COLO668 (cell line): ENCODE results near the gene HLA-DOB.
"Not testable (repeated sequence)": the region's sequence is repeated elsewhere in the genome, so short reads cannot be mapped to it uniquely, and the experiment has no call there.

Experiments
- DNase-seq: peaks from one replicate; lab custom pipeline; 2025; ENCODE audit not compliant: unreplicated experiment; lab: John Stamatoyannopoulos, UW

HLA-DOB gene

DNA sequence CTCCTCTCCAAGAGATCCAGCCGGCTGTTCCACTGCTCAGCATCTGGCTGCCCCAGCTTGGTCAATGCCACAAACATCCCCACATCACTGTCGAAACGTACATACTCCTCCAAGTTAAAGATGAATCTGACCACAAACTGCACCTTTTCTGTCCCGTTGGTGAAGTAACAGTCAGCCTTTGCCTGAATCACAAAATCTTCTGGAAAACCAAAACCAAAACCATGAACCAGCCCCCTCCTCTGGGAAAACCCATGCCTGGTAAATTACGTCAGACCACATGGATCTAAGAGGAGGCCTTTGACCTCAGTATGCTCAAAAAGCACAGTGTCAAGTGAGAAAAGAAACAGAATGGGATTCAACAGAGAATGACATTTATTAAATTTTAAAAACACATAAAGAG is 1.7 kb downstream of the HLA-DOB start:
- DNase-seq: no peak

DNA sequence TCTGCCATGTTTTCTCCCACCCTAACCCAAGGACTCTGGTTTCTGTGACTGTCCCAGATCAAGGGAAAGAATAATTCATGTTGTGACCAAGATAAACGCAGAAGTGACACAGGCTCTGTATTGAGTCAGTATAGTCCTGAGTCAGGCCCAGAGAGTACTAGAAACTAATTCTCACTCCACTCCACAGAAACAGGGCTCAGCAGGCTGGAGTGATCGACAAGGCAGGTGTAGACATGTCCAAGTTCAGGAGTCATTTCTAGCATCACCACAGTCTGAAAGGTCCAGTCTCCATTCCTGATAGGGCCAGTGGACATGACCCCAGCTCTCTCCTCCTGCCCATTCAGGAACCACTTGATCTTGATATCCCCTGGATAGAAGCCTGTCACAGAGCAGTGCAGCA is 2.7 kb downstream of the HLA-DOB start:
- DNase-seq: no peak

DNA sequence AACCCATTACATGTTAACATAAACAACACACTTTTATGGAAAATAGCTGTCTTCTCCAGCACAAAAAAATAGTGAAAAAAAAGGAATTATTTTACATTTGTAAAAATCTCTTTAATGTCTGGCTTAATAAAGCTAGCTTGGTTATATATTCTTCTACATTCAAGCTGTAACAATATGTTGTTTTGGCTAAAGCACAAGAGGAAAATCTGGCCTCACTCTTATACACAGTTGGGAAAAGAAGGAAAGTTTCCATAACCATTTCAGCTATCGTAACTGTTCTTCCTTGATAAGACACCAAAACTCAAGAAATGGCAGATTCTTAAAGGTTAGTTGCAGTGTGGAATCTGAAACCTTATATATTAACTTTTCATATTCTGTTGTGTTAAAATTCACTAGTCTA is 7.6 kb downstream of the HLA-DOB start:
- DNase-seq: no peak

DNA sequence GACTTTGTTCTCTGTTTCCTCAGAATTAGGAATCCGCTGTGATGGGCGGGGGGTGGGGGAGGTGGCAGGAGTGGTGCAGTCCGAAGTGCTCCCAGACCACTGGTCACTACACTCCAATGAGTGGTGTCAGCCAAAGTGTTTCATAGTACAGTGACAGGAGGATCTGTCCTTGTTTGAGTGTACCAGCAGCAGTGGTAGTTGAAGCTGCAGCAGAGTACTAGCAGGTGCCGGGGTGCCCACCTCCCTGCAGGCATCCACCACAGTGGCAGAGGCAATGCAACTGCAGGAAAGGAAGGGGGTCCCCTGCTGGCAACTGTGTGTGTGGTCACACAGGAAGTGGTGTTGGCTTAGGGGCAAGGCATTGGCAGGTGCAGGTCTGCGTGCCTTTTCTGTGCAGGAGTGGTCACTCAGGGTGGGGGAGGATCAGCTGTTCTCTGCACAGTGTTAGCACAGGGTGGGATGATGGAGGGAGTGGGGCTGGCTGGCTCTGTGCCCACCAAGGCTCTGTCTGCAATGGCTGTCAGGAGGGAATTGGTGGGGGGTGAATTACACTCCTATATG is 9.7 kb downstream of the HLA-DOB start:
- no peak for DNase-seq

DNA sequence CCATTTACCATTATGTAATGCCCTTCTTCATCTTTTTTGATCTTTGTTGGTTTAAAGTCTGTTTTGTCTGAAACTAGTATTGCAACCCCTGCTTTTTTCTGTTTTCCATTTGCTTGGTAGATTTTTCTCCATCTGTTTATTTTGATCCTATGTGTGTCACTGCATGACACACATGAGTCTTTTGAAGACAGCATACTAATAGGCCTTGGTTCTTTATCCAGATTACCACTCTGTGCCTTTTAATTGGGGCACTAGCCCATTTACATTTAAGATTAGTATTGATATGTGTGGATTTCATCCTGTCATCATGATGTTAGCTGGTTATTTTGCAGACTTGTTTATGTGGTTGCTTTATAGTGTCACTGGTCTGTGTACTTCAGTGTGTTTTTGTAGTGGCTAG is 11.4 kb downstream of the HLA-DOB start:
- DNase-seq: not testable (repeated sequence)

DNA sequence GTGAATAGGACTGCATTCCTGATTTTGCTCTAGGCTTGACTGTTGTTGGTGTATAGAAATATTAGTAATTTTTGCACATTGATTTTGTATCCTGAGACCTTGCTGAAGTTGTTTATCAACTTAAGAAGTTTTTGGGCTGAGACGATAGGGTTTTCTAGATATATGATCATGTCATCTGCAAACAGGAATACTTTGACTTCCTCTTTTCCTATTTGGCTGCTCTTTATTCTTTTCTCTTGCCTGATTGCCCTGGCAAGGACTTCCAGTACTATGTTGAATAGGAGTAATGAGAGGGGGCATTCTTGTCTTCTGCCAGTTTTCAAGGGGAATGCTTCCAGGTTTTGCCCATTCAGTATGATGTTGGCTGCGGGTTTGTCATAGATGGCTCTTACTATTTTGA is 13.4 kb downstream of the HLA-DOB start:
- DNase-seq: no peak

DNA sequence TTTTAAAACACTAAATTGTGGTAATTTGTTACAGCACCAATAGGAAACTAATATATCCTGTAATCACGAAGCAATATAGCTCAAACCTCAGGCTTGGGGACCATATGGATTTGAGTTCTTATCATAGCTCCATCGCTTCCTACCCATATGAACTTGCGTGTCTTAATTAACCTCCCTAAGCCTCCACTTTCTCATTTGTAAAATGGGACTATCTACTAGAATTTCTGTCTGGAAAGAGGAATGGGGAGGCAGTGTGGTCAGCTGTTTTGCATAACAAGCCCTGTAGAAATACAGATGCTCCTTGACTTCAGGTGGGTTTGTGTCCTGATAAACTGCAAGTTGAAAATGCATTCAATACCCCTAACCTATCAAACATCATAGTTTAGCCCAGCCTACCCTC is 17.1 kb downstream of the HLA-DOB start:
- no peak for DNase-seq

DNA sequence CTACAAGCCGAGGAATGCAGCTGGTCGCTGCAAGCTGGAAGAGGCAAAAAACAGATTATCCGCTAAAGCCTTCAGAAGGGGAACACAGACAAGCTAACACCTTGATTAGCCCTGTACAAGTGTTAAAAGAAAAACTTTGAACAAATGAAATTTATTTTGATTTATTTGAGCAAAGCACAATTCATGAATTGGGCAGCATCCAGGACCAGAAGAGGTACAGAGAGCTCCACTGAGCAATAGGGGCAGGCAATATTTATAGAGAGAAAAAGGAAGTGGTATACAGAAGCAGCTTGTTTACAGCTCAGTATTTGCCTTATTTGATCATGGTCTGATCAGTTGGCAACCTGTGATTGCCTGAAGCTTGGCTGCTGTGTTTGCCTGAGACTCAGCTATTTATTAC is 17.6 kb downstream of the HLA-DOB start:
- no peak for DNase-seq

DNA sequence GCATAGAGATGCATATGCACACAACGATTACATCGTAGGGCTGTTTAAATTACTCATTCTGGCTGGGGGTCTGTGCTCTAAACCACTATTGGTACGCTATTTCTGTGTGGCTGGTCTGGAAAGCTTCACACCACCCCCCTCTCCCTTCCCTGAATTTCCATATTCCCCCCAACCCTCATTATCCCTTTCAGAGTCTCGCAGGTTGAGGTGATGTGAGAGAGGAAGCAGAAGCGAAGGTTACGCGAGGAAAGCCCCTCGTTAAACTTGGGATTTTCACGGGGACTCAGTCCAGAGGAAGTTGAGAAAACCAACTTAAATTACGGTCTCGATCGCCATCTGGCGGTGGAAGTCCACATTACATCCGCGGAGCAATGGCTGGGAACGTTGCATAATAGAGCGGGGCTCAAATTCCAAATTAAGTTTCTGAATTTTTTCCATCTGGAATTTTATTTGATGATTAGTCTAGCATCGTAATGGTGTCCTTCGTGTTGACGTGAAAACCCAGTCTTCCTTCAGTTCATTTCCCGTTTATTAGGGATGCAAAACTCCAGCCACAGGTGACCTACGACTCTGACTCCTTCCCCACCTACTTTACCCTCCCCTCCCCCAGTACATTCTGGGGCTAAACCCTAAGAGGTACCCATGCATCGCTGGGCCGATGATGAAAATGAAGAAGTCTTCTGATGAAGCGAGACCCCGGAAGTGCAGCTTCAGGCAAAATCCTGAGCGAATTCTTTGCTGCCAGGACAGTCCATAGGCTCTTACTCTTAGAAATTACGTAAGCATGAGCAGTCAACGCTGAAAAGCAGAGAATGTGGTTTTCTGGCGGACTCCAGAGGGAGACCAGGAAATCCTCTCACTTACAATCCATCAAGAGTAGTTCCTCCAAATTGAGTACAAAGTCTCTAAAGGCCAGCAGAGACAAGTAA is 19.7 kb downstream of the HLA-DOB start:
- peak; percentile 35 for DNase-seq

DNA sequence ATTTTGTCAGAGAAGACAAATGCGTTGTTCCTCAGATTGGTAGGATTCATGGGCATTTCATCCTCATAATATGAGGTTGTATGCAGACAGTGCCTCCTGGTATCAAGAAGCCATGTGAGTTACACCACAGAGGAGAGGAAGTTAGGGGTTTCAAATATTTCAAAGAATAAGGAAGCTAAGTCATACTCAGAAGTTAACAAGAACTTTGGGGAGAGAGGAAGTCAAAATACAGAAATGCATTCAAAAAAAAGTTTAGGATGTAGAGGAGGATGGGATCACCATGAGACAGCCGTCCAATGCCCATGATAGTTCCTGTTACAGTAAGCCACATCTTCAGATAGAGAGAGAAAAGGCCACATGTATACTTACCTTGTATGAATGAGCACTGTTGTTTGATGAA is 22.3 kb downstream of the HLA-DOB start:
- DNase-seq: no peak

DNA sequence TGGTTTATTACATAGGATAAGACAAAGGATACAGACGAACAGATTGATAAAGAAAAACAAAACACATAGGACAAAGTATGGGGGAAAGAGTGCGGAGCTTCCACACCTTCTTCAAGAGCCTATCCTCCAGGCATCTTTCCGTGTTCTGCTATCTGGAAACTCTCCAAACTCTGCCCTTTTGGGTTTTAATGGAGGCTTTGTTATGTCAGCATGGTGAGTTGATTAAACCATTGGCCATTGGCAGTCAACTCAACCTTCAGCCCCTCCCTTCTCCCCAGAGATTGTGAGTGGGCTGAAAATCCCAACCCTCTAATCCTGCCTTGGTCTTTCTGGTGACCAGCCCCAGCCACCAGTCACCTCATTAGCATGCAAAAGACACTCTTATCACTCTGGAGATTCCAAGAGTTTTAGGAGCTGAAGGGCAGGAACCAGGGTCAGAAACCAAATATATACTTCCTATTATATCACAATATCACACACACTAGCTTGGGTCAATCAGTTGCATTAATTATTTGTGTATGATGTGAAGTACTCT is 23.8 kb downstream of the HLA-DOB start:
- no peak for DNase-seq

DNA sequence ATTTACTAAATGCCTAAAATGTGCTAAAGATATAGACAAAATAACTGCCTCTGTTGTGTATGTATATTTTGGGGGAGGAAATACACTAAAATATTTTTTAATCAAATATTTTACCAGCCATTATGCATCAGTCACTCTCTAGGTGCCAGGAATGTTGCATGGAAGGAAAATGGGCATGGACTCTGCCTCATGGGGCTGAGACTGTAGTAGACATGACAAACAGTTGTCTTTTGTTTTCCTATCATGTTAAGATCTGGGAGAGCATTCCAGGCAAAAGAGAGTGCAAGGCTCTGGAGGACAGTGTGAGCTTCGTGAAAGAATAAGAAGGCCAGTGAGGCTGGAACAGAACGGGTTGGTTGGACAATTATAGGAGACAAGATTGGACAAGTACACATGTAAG is 26.5 kb downstream of the HLA-DOB start:
- no peak for DNase-seq

DNA sequence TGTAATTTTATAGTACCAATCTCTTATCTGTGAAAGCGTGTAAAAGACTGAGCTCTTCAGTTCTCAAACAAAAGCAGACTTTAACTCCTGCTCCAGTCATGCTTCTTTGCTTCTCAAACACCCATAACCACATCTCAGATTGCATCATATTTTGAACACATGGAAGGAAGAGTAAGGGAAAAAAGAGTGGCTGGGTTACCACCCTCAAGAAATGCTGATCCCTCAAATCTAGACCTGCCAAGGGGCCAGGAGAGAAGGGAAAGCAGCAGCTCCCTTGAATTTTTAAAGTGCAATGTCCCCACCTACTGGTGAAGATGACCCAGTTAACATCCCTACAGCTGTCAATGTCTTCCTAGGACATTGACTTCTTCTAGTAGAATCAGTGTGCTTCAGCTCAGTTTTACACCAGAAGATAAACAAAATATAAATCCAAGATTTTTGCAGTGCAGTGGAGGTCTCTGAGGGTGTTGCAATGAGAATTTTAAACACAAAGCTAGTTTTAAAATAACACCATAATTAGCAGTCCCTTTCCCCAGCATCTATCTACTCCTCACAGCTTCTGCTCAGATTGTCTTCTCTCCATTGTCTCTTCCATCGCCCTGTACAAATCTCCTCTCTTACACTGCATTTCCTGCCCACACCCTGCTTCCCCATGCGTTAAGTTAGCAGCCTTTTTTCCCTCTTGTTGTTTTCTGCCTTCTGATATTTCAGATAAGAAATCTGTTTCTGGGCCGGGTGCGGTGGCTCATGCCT is 30.8 kb downstream of the HLA-DOB start:
- no peak for DNase-seq

DNA sequence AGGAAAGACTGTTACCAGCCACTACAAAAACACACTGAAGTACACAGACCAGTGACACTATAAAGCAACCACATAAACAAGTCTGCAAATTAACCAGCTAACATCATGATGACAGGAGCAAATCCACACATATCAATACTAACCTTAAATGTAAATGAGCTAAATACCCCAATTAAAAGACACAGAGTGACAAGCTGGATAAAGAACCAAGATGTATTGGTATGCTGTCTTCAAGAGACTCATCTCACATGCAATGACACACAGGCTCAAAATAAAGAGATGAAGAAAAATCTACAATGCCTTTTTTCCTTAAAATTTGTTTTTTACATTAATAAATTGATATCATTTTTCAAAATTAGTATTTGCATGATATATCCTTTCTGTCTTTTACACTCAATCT is 33.9 kb downstream of the HLA-DOB start:
- DNase-seq: not testable (repeated sequence)

DNA sequence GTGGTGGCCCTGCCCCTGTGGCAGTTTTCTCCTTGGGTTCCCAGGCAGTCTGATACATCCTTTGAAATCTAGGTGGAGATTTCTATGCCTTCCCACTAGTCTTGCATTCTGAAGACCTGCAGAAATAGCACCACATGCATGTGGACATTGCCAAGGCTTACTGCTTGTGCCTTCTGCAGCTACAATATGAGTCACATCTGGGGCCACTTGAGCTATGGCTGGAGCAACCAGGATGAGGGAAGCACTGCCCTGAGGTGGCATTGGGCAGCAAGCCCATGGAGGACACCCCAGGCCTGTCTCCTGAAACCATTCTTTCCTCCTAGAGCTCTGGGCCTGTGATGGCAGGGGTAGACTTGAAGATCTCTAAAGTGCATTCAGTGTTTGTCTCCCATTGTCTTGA is 37.8 kb downstream of the HLA-DOB start:
- no peak for DNase-seq

DNA sequence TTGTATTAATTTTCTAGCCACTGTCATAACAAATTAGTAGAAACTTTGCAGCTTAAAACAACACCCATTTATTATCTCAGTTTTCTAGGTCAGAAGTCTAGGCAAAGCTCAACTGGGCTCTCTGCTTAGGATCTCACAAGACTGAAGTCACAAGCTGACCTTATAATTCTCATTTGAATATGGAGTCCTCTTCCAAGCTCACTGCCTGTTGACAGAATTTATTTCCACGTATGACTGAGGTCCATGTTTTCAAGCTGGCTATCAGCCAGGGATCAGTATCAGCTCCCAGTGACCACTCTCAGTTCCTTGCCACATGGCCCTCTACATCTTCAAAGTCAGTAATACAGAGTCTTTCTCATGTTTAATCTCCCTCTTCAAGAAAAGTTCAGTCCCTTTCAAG is 41.7 kb downstream of the HLA-DOB start:
- DNase-seq: no peak

DNA sequence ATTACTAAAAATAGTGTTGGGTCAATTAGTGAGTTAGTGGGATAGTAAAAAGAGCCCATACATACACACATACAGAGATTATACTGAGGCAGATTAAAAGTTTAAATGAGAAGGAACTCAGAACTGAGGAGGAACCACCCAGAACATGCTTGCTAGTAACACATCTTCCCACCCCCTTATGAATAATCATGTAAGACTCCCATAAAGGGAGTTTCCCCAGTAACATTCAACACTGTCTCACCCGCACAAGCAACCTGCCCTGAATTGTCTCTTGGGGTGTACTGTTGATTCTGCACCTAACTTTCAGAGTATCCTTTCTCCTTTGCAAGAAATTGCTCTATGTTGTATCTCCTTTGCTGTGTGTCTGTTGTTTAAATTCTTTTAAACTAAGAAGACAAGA is 42.4 kb downstream of the HLA-DOB start:
- DNase-seq: no peak

DNA sequence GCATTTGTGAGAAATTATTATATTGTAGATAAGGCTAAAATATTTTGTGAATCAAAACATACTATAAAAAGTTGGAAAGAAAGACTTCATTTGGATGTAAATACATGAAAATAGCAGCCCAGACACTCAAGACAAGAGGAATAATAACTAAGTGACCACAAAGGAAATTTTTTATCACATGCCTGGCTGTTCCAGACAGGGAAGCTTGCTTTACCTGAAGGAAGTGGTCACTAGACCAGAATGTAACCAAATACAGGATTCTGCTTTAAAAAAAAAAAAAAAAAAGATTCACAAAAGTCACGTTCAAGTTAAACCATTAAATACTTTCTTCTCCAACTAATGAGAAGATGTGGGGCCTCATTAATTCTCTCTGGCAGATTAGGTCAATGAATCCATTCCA is 44.1 kb downstream of the HLA-DOB start:
- no peak for DNase-seq

DNA sequence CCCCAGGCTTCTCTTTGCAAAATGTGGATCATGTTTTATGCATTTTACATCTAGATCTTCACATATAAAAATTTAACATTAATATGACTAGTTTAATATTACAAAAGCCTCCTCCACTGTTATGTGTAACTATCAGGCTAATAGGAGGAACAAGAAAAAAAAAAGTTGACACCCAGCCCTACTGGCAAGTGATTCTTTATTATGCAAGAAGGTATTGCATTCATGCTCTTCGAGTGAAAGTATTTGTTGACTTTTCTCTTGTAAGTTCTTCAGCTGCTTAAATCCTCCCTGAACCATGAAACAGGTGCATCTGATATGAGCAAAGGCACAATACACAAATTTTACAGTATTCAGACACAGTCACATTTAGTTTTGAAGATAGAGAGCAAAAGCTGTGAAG is 52.8 kb downstream of the HLA-DOB start:
- no peak for DNase-seq

DNA sequence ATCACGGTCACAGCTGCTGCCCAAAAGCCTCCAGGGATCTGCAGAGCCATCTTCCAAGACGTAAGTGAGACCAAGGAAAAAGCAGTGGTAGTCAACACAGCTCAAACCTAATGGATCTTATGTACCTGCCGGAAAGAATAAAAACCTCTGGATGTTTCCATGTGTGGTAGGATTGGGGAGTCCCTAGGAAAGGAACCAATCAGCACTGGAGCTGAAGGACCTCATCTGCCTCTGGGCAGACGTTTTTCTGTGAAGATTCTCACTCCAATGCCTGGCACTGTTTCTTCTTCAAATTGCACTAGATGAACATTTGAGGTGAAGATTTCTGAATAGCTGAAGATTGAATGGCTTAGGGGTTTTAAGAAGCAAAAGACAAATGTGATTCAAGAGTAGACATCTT is 53.4 kb downstream of the HLA-DOB start, which contains the start of gene HLA-DQB2:
TSS of gene HLA-DQB2 (minus strand) at position 112 of the 400 bp plus-strand sequence. CDS start at position 50, 62 bp downstream.
- no peak for DNase-seq
